Measurements from ENCODE around the gene ZCCHC14.

The ZCCHC14 gene

GRCh38 chr16:87451563-87452210 is 41.1 kb downstream of the ZCCHC14 start:
- no peak for DNase-seq

- no peak for DNase-seq
Observed at GRCh38 chr16:87448866-87449265, 44.0 kb downstream of the ZCCHC14 start.

- no peak for DNase-seq
Observed at GRCh38 chr16:87447323-87447722, 45.5 kb downstream of the ZCCHC14 start.

- DNase-seq, result no peak
Observed at GRCh38 chr16:87446479-87446878, 46.3 kb downstream of the ZCCHC14 start.

GRCh38 chr16:87445486-87445885 is 47.3 kb downstream of the ZCCHC14 start:
- no peak for DNase-seq

- no peak for DNase-seq
Observed at GRCh38 chr16:87443964-87444363, 48.9 kb downstream of the ZCCHC14 start.

- DNase-seq, result no peak
Observed at GRCh38 chr16:87443016-87443415, 49.8 kb downstream of the ZCCHC14 start.

GRCh38 chr16:87442581-87442966 is 50.2 kb downstream of the ZCCHC14 start:
- DNase-seq, result no peak

GRCh38 chr16:87441886-87442580 is 50.8 kb downstream of the ZCCHC14 start:
- DNase-seq, result no peak

GRCh38 chr16:87439926-87440325 is 52.9 kb downstream of the ZCCHC14 start:
- DNase-seq, result no peak

GRCh38 chr16:87438611-87438985 is 54.2 kb downstream of the ZCCHC14 start:
- no peak for DNase-seq

GRCh38 chr16:87437911-87438610 is 54.8 kb downstream of the ZCCHC14 start:
- DNase-seq, result no peak

- DNase-seq, result no peak
Observed at GRCh38 chr16:87437327-87437726, 55.5 kb downstream of the ZCCHC14 start.

GRCh38 chr16:87436225-87437172 is 56.3 kb downstream of the ZCCHC14 start:
- DNase-seq, result peak in 1 of 2 donors; percentile 15

GRCh38 chr16:87435372-87436224 is 57.2 kb downstream of the ZCCHC14 start:
- no peak for DNase-seq

- DNase-seq, result no peak
Observed at GRCh38 chr16:87434146-87434667, 58.6 kb downstream of the ZCCHC14 start.

- DNase-seq, result no peak
Observed at GRCh38 chr16:87432330-87432915, 60.4 kb downstream of the ZCCHC14 start.

GRCh38 chr16:87431926-87432325 is 60.9 kb downstream of the ZCCHC14 start:
- DNase-seq, result no peak

GRCh38 chr16:87426423-87427215 is 66.2 kb downstream of the ZCCHC14 start:
- no peak for DNase-seq

- no peak for DNase-seq
Observed at GRCh38 chr16:87425941-87426340, 66.9 kb downstream of the ZCCHC14 start.
